SK-N-SH treated with all-trans-retinoic acid at 6 μM for 48 hours (cell line): Measurements from ENCODE around the gene CCDC167.

ENCODE experiments used
- ATAC-seq: fragments of 200-7000 bp; cut with Tn5 transposase; 3 replicates; pipeline ENCODE4 v1.9.1; 2020; ENCODE audit warnings: mild to moderate bottlenecking, moderate library complexity
- ARNTL ChIP-seq: fragments of 450-650 bp; formaldehyde crosslinking; IDR thresholded peaks from 2 replicates; pipeline ENCODE4 v1.5.0; 2020; ENCODE audit warnings: low read depth, mild to moderate bottlenecking, moderate library complexity, borderline replicate concordance
- BACH2 ChIP-seq: fragments of 250-450 bp; sonication (Bioruptor Pico); IDR thresholded peaks from 2 replicates; pipeline ENCODE4 v1.9.0; 2021; ENCODE audit warnings: mild to moderate bottlenecking, borderline replicate concordance
- CSDC2 ChIP-seq: fragments of 250-450 bp; sonication (Bioruptor Pico); IDR thresholded peaks from 2 replicates; pipeline ENCODE4 v1.5.0; 2020; ENCODE audit warnings: mild to moderate bottlenecking, moderate library complexity
- ESRRG ChIP-seq: fragments of 250-450 bp; sonication (Bioruptor Pico); IDR thresholded peaks from 2 replicates; pipeline ENCODE4 v1.6.1; 2021; ENCODE audit warnings: mild to moderate bottlenecking
- GLIS3 ChIP-seq: fragments of 250-450 bp; sonication (Bioruptor Pico); IDR thresholded peaks from 2 replicates; pipeline ENCODE4 v1.5.0; 2020; ENCODE audit warnings: mild to moderate bottlenecking, moderate library complexity
- ISL1 ChIP-seq: fragments of 250-450 bp; sonication (Bioruptor Pico); IDR thresholded peaks from 2 replicates; pipeline ENCODE4 v2.1.2; 2022; ENCODE audit warnings: mild to moderate bottlenecking, moderate library complexity
- OSR1 ChIP-seq: fragments of 250-450 bp; sonication (Bioruptor Pico); IDR thresholded peaks from 2 replicates; pipeline ENCODE4 v1.8.0; 2022; ENCODE audit warnings: moderate library complexity, mild to moderate bottlenecking, inconsistent platforms
- PPARA ChIP-seq: fragments of 250-450 bp; sonication (Bioruptor Pico); IDR thresholded peaks from 2 replicates; pipeline ENCODE4 v1.5.0; 2020; ENCODE audit warnings: mild to moderate bottlenecking, borderline replicate concordance
- RARB ChIP-seq: fragments of 250-450 bp; sonication (Bioruptor Pico); IDR thresholded peaks from 2 replicates; pipeline ENCODE4 v1.8.0; 2021; ENCODE audit warnings: mild to moderate bottlenecking, moderate library complexity
- SNAI2 ChIP-seq: fragments of 250-450 bp; sonication (Bioruptor Pico); IDR thresholded peaks from 2 replicates; pipeline ENCODE4 v1.5.0; 2020; ENCODE audit warnings: mild to moderate bottlenecking, moderate library complexity
- TCF4 ChIP-seq: fragments of 250-450 bp; sonication (Bioruptor Pico); IDR thresholded peaks from 2 replicates; pipeline ENCODE4 v1.8.0; 2021; ENCODE audit warnings: mild to moderate bottlenecking, moderate library complexity, borderline replicate concordance
- ZC3H10 ChIP-seq: fragments of 250-450 bp; sonication (Bioruptor Pico); IDR thresholded peaks from 2 replicates; pipeline ENCODE4 v1.5.1; 2021; ENCODE audit warnings: mild to moderate bottlenecking, moderate library complexity
- ZFP3 ChIP-seq: fragments of 250-450 bp; sonication (Bioruptor Pico); IDR thresholded peaks from 2 replicates; pipeline ENCODE4 v1.5.0; 2020; ENCODE audit warnings: mild to moderate bottlenecking, moderate library complexity
- ZNF565 ChIP-seq: fragments of 450-650 bp; formaldehyde crosslinking; conservative IDR thresholded peaks from 2 replicates; pipeline ENCODE4 v1.5.0; 2020; ENCODE audit warnings: low read depth, mild to moderate bottlenecking, moderate library complexity
- ZNF70 ChIP-seq: fragments of 450-650 bp; formaldehyde crosslinking; IDR thresholded peaks from 2 replicates; pipeline ENCODE4 v1.5.0; 2020; ENCODE audit warnings: mild to moderate bottlenecking, moderate library complexity
- ZNF8 ChIP-seq: fragments of 450-650 bp; formaldehyde crosslinking; IDR thresholded peaks from 2 replicates; pipeline ENCODE4 v1.5.0; 2020; ENCODE audit warnings: mild to moderate bottlenecking, moderate library complexity
- TF ChIP-seq, protein P1 (sequence below): fragments of 250-450 bp; sonication (Bioruptor Pico); IDR thresholded peaks from 2 replicates; pipeline ENCODE4 v1.5.0; 2020; ENCODE audit warnings: mild to moderate bottlenecking, moderate library complexity
- TF ChIP-seq, protein P2 (sequence below): fragments of 250-450 bp; sonication (Bioruptor Pico); IDR thresholded peaks from 2 replicates; pipeline ENCODE4 v1.8.0; 2020; ENCODE audit warnings: mild to moderate bottlenecking, moderate library complexity, borderline replicate concordance
- TF ChIP-seq, protein P3 (sequence below): fragments of 250-450 bp; sonication (Bioruptor Pico); IDR thresholded peaks from 2 replicates; pipeline ENCODE4 v1.5.1; 2021; ENCODE audit warnings: mild to moderate bottlenecking, moderate library complexity
- TF ChIP-seq, protein P4 (sequence below): fragments of 250-450 bp; sonication (Bioruptor Pico); IDR thresholded peaks from 2 replicates; pipeline ENCODE4 v1.8.0; 2021; ENCODE audit warnings: low read depth, mild to moderate bottlenecking, moderate library complexity, borderline replicate concordance
- TF ChIP-seq, protein P5 (sequence below): fragments of 250-450 bp; sonication (Bioruptor Pico); IDR thresholded peaks from 2 replicates; pipeline ENCODE4 v1.5.1; 2020; ENCODE audit warnings: low read depth, mild to moderate bottlenecking, moderate library complexity

Gene CCDC167

DNA sequence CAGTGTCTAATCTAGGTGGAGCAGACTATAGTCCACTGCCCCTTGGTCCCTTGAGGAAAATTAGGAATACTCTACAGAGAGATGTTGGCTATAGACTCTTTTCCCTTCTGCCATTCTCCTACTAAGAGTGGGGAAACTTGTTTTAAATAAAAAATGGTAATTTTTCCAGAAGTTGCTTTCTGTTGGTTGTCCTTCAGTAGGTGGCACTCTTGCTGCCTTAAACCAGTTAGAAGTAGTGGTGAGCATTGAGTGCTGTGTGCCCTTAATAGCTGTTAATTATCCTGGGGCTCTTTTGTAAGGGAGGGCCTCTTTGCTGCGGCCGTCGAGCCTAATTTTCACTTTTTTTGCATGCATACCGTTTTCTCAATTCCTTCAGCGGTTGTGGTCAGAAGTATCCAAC lies 63.9 kb downstream of the CCDC167 start:
- ATAC-seq: no peak

DNA sequence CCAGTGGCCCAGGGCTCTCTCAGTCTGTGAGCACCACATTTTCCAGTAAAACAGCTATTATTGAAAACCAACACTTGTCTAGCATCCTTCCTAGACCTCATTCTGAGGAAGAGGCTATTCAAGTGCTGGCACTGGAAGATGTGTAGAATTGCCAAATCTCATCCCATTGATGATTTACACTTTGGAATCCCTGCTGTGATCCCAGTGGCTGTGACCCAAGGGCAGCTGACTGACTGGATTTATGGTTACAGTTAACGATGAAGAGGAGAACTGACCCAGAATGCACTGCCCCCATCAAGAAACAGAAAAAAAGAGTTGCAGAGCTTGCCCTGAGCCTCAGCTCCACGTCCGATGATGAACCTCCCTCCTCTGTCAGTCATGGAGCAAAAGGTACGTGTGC lies 64.3 kb downstream of the CCDC167 start:
- no peak for TF ChIP-seq RARB (CRISPR knock-in tag)

More for the DNA sequence above, 63.9 kb downstream of the CCDC167 start:
- TF ChIP-seq ZNF8 (CRISPR knock-in tag): no peak
- no peak for TF ChIP-seq GLIS3
- no peak for TF ChIP-seq TCF4 (CRISPR knock-in tag)
- TF ChIP-seq BACH2 (CRISPR knock-in tag): no peak
- TF ChIP-seq, protein P1, sequence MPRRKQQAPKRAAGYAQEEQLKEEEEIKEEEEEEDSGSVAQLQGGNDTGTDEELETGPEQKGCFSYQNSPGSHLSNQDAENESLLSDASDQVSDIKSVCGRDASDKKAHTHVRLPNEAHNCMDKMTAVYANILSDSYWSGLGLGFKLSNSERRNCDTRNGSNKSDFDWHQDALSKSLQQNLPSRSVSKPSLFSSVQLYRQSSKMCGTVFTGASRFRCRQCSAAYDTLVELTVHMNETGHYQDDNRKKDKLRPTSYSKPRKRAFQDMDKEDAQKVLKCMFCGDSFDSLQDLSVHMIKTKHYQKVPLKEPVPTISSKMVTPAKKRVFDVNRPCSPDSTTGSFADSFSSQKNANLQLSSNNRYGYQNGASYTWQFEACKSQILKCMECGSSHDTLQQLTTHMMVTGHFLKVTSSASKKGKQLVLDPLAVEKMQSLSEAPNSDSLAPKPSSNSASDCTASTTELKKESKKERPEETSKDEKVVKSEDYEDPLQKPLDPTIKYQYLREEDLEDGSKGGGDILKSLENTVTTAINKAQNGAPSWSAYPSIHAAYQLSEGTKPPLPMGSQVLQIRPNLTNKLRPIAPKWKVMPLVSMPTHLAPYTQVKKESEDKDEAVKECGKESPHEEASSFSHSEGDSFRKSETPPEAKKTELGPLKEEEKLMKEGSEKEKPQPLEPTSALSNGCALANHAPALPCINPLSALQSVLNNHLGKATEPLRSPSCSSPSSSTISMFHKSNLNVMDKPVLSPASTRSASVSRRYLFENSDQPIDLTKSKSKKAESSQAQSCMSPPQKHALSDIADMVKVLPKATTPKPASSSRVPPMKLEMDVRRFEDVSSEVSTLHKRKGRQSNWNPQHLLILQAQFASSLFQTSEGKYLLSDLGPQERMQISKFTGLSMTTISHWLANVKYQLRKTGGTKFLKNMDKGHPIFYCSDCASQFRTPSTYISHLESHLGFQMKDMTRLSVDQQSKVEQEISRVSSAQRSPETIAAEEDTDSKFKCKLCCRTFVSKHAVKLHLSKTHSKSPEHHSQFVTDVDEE (CRISPR knock-in tag): no peak
- no peak for TF ChIP-seq OSR1 (CRISPR knock-in tag)
- no peak for TF ChIP-seq CSDC2 (CRISPR knock-in tag)
- no peak for TF ChIP-seq RARB (CRISPR knock-in tag)
- no peak for TF ChIP-seq ZC3H10 (CRISPR knock-in tag)
- TF ChIP-seq, protein P2, sequence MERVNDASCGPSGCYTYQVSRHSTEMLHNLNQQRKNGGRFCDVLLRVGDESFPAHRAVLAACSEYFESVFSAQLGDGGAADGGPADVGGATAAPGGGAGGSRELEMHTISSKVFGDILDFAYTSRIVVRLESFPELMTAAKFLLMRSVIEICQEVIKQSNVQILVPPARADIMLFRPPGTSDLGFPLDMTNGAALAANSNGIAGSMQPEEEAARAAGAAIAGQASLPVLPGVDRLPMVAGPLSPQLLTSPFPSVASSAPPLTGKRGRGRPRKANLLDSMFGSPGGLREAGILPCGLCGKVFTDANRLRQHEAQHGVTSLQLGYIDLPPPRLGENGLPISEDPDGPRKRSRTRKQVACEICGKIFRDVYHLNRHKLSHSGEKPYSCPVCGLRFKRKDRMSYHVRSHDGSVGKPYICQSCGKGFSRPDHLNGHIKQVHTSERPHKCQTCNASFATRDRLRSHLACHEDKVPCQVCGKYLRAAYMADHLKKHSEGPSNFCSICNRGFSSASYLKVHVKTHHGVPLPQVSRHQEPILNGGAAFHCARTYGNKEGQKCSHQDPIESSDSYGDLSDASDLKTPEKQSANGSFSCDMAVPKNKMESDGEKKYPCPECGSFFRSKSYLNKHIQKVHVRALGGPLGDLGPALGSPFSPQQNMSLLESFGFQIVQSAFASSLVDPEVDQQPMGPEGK (CRISPR knock-in tag): no peak
- no peak for TF ChIP-seq ZNF70
- no peak for TF ChIP-seq ZFP3 (CRISPR knock-in tag)
- no peak for TF ChIP-seq ZNF565 (CRISPR knock-in tag)
- TF ChIP-seq, protein P3, sequence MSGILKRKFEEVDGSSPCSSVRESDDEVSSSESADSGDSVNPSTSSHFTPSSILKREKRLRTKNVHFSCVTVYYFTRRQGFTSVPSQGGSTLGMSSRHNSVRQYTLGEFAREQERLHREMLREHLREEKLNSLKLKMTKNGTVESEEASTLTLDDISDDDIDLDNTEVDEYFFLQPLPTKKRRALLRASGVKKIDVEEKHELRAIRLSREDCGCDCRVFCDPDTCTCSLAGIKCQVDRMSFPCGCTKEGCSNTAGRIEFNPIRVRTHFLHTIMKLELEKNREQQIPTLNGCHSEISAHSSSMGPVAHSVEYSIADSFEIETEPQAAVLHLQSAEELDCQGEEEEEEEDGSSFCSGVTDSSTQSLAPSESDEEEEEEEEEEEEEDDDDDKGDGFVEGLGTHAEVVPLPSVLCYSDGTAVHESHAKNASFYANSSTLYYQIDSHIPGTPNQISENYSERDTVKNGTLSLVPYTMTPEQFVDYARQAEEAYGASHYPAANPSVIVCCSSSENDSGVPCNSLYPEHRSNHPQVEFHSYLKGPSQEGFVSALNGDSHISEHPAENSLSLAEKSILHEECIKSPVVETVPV (CRISPR knock-in tag): no peak
- TF ChIP-seq, protein P4, sequence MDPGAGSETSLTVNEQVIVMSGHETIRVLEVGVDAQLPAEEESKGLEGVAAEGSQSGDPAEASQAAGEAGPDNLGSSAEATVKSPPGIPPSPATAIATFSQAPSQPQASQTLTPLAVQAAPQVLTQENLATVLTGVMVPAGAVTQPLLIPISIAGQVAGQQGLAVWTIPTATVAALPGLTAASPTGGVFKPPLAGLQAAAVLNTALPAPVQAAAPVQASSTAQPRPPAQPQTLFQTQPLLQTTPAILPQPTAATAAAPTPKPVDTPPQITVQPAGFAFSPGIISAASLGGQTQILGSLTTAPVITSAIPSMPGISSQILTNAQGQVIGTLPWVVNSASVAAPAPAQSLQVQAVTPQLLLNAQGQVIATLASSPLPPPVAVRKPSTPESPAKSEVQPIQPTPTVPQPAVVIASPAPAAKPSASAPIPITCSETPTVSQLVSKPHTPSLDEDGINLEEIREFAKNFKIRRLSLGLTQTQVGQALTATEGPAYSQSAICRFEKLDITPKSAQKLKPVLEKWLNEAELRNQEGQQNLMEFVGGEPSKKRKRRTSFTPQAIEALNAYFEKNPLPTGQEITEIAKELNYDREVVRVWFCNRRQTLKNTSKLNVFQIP (CRISPR knock-in tag): no peak
- no peak for TF ChIP-seq ISL1
- TF ChIP-seq ESRRG (CRISPR knock-in tag): no peak
- no peak for TF ChIP-seq SNAI2 (CRISPR knock-in tag)
- TF ChIP-seq, protein P5, sequence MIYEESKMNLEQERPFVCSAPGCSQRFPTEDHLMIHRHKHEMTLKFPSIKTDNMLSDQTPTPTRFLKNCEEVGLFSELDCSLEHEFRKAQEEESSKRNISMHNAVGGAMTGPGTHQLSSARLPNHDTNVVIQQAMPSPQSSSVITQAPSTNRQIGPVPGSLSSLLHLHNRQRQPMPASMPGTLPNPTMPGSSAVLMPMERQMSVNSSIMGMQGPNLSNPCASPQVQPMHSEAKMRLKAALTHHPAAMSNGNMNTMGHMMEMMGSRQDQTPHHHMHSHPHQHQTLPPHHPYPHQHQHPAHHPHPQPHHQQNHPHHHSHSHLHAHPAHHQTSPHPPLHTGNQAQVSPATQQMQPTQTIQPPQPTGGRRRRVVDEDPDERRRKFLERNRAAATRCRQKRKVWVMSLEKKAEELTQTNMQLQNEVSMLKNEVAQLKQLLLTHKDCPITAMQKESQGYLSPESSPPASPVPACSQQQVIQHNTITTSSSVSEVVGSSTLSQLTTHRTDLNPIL (CRISPR knock-in tag): no peak
- TF ChIP-seq PPARA (CRISPR knock-in tag): no peak

DNA sequence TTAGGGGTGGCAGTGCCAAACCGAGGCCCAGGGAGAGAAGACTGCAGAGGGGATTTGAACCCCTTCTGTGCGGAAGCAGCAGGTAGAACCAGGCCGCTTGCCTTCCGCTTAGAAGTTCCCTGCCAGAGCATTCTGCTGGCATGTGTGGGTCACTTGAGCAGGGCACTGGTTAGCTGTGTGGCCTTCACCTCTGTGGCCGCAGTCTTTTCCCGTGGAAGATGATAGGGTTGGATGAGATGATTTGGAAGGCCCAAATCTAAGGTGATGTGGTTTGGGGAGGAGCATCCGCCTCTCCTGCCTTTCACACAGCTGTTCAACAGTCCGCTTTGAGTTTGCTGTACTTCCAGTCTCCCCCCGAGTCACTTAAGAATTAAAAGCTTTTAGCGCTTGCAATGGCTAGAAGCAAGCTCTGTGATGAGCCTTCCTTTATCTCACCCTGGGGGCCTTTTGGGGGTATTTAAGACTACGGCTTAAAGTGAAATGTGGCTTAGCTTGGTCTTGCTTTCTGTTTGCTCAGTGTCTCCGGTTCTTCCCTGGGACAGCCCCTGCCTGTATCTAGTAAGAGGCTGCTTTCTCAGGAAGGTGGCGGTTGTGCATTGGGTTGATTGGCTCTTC lies 65.9 kb downstream of the CCDC167 start:
- ATAC-seq: peak; percentile 42
- TF ChIP-seq ZFP3 (CRISPR knock-in tag) (no peak), BACH2 (CRISPR knock-in tag) (no peak), ISL1 (no peak), CSDC2 (CRISPR knock-in tag) (no peak), ARNTL (no peak), ZNF8 (CRISPR knock-in tag) (no peak), ZNF70 (no peak), SNAI2 (CRISPR knock-in tag) (no peak), TCF4 (CRISPR knock-in tag) (no peak), ESRRG (CRISPR knock-in tag) (no peak), RARB (CRISPR knock-in tag) (no peak)
- TF ChIP-seq, protein P1 (CRISPR knock-in tag): no peak
- TF ChIP-seq, protein P3 (CRISPR knock-in tag): no peak
- TF ChIP-seq, protein P2 (CRISPR knock-in tag): no peak

More for the DNA sequence above, 64.3 kb downstream of the CCDC167 start:
- no peak for ATAC-seq
